K562 treated with DMSO at 1 percent for 4 hours (cell line): ENCODE results near the gene OR8B3. TPM values are rescaled to one million over a fixed set of nuclear protein-coding genes. Genes with fewer than 3 reads are reported as not detected.

ENCODE experiments used
- total RNA-seq: library from RNA; unstranded; fragments of 300-600 nt; gene quantifications from 2 replicates; pipeline ENCODE4 v1.2.3, GENCODE V29; 2022; ENCODE audit not compliant: insufficient read depth

OR8B3 gene, protein sequence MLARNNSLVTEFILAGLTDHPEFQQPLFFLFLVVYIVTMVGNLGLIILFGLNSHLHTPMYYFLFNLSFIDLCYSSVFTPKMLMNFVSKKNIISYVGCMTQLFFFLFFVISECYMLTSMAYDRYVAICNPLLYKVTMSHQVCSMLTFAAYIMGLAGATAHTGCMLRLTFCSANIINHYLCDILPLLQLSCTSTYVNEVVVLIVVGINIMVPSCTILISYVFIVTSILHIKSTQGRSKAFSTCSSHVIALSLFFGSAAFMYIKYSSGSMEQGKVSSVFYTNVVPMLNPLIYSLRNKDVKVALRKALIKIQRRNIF
- total RNA-seq: not detected in 2 replicates

GRCh38 chr11:124398924-124399323 lies at the start of gene OR8B3:
Gene OR8B3, minus strand, starts transcription at chr11:124399024. Its CDS starts 1,673 bp downstream, at chr11:124397351.

GRCh38 chr11:124445646-124446150 lies 46.9 kb upstream of the OR8B3 start, which contains the start of gene OR8B8:
Gene OR8B8, minus strand, starts transcription at chr11:124445696. Its CDS starts 4,611 bp downstream, at chr11:124441085.

GRCh38 chr11:124424384-124424921 lies 25.6 kb upstream of the OR8B3 start, which contains the start of gene OR8B4:
Gene OR8B4, minus strand, starts transcription at chr11:124424871. Its CDS starts 0 bp downstream, at chr11:124424871.

DNA sequence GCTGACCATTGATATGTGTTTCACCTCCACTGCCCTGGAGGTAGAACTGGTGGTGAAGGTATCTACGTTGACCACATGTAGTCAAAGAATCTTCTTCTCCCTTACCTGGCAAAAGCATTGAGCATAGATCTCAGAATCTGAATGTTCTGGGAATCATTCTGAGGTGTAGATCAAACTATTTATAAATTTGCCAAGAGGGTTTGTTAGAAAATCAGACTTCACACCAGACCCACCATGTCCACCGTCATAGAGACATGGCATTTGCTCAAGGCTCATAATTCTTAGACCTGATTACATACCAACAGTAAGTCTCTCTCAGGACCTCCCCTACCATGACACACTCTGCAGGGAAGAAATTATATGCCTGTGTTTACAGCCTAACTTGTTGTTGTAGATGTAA lies 14.4 kb downstream of the OR8B3 start, which contains the start of gene OR8B2:
TSS of gene OR8B2 (minus strand) at position 101 of the 400 bp plus-strand sequence. CDS start 1,156 bp downstream, outside the sequence.

Other genes starting within 250 kb of the OR8B3 start
- gene OR10D3, start 215.7 kb downstream of the OR8B3 start, total RNA-seq: not detected in 2 replicates
- gene OR8G1, start 157.9 kb downstream of the OR8B3 start, total RNA-seq: not detected in 2 replicates
- gene OR8G5, start 142.6 kb downstream of the OR8B3 start, total RNA-seq: 3.7 and 4.1 TPM in 2 replicates
- 0.06 TPM in 1 of 2 replicates, not detected in the other for gene OR8D1, start 85.1 kb downstream of the OR8B3 start, total RNA-seq
- gene OR8D2, start 78.8 kb downstream of the OR8B3 start, total RNA-seq: not detected in 2 replicates
- not detected in 2 replicates for gene OR8B2, start 14.5 kb downstream of the OR8B3 start, total RNA-seq
- gene OR8B4, start 25.8 kb upstream of the OR8B3 start, total RNA-seq: not detected in 2 replicates
- gene OR8B8, start 46.7 kb upstream of the OR8B3 start, total RNA-seq: not detected in 2 replicates
- gene OR8B12, start 144.6 kb upstream of the OR8B3 start, total RNA-seq: not detected in 2 replicates
- 0.20 and 0.85 TPM in 2 replicates for gene OR8A1, start 171.0 kb upstream of the OR8B3 start, total RNA-seq
- gene PANX3, start 212.4 kb upstream of the OR8B3 start, total RNA-seq: 1.1 and 1.2 TPM in 2 replicates
- gene TBRG1, start 223.8 kb upstream of the OR8B3 start, total RNA-seq: 27.6 and 32.3 TPM in 2 replicates